GOT3 (cell line): ENCODE results near the gene RIF1.
"Not testable (repeated sequence)": the region's sequence is repeated elsewhere in the genome, so short reads cannot be mapped to it uniquely, and the experiment has no call there.

ENCODE experiments used
- DNase-seq: peaks from one replicate; lab custom pipeline; 2025; ENCODE audit warnings: mixed read lengths; lab: John Stamatoyannopoulos, UW

The RIF1 gene

GRCh38 chr2:151409601-151410484, at the start of gene RIF1:
TSS of gene RIF1 (plus strand) at chr2:151409902. CDS start at chr2:151410424, 522 bp downstream.
- peak; percentile 80 for DNase-seq

GRCh38 chr2:151361674-151362370, 47.9 kb upstream of the RIF1 start:
- no peak for DNase-seq

GRCh38 chr2:151363709-151364108, 46.0 kb upstream of the RIF1 start:
- DNase-seq = no peak

- no peak for DNase-seq
Observed at GRCh38 chr2:151367571-151367970, 42.1 kb upstream of the RIF1 start.

GRCh38 chr2:151374436-151374835, 35.3 kb upstream of the RIF1 start:
- DNase-seq = no peak

GRCh38 chr2:151379169-151379568, 30.5 kb upstream of the RIF1 start:
- no peak for DNase-seq

GRCh38 chr2:151380580-151381235, 29.0 kb upstream of the RIF1 start:
- no peak for DNase-seq

GRCh38 chr2:151381266-151381665, 28.4 kb upstream of the RIF1 start:
- DNase-seq = no peak

- no peak for DNase-seq
Observed at GRCh38 chr2:151388011-151388410, 21.7 kb upstream of the RIF1 start.

GRCh38 chr2:151391436-151391835, 18.3 kb upstream of the RIF1 start:
- no peak for DNase-seq

GRCh38 chr2:151394509-151394908, 15.2 kb upstream of the RIF1 start:
- no peak for DNase-seq

- DNase-seq = no peak
Observed at GRCh38 chr2:151395509-151396374, 14.0 kb upstream of the RIF1 start.

GRCh38 chr2:151399981-151400380, 9.7 kb upstream of the RIF1 start:
- DNase-seq = no peak

- no peak for DNase-seq
Observed at GRCh38 chr2:151401149-151401548, 8.6 kb upstream of the RIF1 start.

GRCh38 chr2:151403914-151404313, 5.8 kb upstream of the RIF1 start:
- no peak for DNase-seq

- DNase-seq = no peak
Observed at GRCh38 chr2:151405376-151405775, 4.3 kb upstream of the RIF1 start.

GRCh38 chr2:151407281-151407680, 2.4 kb upstream of the RIF1 start:
- DNase-seq = no peak

- no peak for DNase-seq
Observed at GRCh38 chr2:151408788-151409600, 708 bp upstream of the RIF1 start.

- DNase-seq = no peak
Observed at GRCh38 chr2:151410485-151410834, 758 bp downstream of the RIF1 start.

- no peak for DNase-seq
Observed at GRCh38 chr2:151417650-151418049, 7.9 kb downstream of the RIF1 start.

- not testable (repeated sequence) for DNase-seq
Observed at GRCh38 chr2:151421681-151422080, 12.0 kb downstream of the RIF1 start.
